Fibroblast of villous mesenchyme (primary cell): ENCODE measurements around the gene MMP11. TPM values are rescaled to one million over a fixed set of nuclear protein-coding genes. Genes with fewer than 3 reads are reported as not detected.
A peak's percentile ranks its signal among the peaks of the same experiment; 100 is the strongest.

Experiments used
- DNase-seq: peaks from one replicate; pipeline ENCODE4 v3.0.0-alpha.2; 2010; ENCODE audit warnings: low read depth
- H3K4me3 ChIP-seq: 2 replicates; pipeline ENCODE4 v1.5.1; 2011; ENCODE audit warnings: low read depth, mild to moderate bottlenecking, low read length
- total RNA-seq: library from RNA; depleted of rRNA; stranded (reverse); fragments of >200 nt; gene quantifications from 2 replicates; pipeline ENCODE4 v1.2.3, GENCODE V29; 2012
- TF ChIP-seq, protein P1 (sequence below): IDR thresholded peaks from 2 replicates; pipeline ENCODE4 v1.5.1; 2012; ENCODE audit warnings: low read depth, mild to moderate bottlenecking, low read length; ENCODE audit not compliant: insufficient read depth

The MMP11 gene
- total RNA-seq, 1 donor = 16.0 TPM

DNA sequence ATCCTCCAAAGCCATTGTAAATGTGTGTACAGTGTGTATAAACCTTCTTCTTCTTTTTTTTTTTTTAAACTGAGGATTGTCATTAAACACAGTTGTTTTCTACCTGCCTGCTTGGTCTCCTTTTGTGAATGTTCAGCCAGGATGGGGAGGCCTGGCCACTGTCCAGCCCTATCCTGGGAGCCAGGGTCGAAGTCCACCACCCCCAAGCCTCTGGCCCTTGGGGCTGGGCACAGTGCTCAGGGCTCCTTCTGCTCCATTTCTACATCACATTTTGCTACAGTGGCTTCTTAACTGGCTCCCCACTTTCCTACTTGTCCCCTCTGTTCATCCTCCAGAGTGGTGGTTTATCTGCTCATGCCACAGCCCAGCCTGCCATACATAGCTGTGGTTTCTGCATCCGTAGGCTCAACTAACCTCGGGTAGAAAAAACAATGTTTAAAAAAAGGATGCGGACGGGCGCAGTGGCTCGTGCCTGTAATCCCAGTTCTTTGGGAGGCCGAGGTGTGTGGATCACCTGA lies 11.6 kb downstream of the MMP11 start:
- TF ChIP-seq, protein P1, sequence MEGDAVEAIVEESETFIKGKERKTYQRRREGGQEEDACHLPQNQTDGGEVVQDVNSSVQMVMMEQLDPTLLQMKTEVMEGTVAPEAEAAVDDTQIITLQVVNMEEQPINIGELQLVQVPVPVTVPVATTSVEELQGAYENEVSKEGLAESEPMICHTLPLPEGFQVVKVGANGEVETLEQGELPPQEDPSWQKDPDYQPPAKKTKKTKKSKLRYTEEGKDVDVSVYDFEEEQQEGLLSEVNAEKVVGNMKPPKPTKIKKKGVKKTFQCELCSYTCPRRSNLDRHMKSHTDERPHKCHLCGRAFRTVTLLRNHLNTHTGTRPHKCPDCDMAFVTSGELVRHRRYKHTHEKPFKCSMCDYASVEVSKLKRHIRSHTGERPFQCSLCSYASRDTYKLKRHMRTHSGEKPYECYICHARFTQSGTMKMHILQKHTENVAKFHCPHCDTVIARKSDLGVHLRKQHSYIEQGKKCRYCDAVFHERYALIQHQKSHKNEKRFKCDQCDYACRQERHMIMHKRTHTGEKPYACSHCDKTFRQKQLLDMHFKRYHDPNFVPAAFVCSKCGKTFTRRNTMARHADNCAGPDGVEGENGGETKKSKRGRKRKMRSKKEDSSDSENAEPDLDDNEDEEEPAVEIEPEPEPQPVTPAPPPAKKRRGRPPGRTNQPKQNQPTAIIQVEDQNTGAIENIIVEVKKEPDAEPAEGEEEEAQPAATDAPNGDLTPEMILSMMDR = no peak
- DNase-seq = no peak
- no peak overlapping the region for H3K4me3 ChIP-seq

DNA sequence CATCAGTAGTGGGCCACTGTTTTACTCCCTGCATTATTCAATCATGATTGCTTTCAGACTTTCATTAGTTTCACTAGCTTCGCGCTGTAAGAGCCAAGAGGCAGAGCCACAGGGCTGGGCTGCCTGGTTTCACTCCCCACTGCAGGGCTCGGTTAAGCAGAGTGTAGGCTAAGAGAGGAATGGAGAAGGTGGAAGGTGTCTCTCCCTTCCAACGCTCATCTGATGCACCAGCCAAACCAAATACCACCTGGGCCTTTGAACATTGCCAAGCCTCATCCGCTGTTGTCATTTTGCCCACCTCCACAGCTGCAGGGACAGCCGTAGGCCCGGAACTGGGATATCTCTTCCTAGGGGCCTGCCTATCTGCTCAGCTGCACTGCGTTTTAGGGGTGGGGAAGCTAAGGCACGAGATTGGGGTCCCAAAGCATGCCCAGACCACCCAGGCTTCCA lies 13.6 kb downstream of the MMP11 start:
- TF ChIP-seq, protein P1 = no peak
- DNase-seq = no peak
- peak overlapping the region; percentile 33 for H3K4me3 ChIP-seq

DNA sequence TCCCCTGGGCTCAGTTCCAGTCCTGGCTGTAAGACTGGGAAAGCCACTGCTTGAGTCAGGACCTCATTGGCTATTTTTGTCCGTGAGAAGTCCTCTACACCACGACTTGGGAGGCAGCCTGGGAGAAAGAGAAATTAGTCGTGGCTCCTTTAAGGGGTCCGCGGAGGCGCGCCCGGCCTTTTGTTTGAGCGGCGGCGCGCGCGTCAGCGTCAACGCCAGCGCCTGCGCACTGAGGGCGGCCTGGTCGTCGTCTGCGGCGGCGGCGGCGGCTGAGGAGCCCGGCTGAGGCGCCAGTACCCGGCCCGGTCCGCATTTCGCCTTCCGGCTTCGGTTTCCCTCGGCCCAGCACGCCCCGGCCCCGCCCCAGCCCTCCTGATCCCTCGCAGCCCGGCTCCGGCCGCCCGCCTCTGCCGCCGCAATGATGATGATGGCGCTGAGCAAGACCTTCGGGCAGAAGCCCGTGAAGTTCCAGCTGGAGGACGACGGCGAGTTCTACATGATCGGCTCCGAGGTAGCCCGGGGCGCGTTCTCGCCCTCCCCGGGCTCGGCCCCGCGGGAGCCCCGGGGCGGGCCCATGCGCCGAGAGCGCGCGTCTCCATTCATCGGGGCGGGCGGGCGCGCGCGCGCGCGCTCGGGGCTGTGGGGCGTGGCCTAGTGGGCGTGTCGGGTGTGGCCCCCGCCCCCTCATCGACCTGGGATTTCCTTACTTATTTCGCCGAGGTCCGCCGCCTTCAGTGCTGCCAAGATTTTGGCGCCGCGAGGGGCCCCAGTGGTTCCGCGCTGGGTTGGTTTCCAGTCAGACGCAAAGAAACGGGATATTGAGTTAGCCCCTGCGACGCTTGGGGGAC lies 14.3 kb downstream of the MMP11 start, which contains the start of gene SMARCB1:
SMARCB1 (plus strand) TSS at position 215 of the 848 bp plus-strand sequence; CDS start at position 419, 204 bp downstream.
- peak; percentile 92 for DNase-seq
- peak within 1 kb of the TSS; percentile 88 for H3K4me3 ChIP-seq
- TF ChIP-seq, protein P1 = no peak

DNA sequence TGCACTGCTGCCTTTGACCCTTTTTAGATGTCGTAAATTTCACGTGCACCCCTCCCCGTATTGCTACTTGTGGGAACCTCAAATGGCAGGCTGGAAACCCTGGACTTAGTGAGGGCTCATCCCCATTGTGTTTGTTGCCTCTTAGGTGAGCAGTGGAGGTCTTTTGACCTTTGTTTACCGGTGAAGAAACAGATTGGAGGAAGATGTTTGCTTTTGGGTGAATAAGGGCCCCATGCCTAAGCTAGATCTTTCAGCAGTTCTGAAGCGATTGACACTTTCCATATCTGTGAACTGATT lies 14.9 kb downstream of the MMP11 start:
- TF ChIP-seq, protein P1 = no peak
- no peak for DNase-seq
- H3K4me3 ChIP-seq = peak overlapping the region; percentile 88

DNA sequence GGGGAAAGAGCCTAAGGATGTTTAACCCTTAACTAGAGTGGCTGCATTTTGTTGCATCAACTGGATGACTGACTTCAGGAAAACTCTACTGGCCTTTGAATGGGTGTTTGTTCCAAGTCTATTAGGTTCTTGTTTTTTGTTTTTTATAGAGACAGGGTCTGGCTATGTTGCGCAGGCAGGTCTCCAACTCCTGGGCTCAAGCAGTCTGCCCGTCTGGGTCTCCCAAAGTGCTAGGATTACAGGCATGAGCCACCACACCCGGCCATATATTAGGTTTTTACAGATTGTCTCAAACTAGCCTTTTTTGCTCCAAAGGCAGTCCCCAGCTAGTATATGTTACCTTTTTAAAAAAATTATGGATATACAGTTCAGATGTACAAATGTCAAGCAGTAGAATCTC lies 15.3 kb downstream of the MMP11 start:
- no peak for DNase-seq
- TF ChIP-seq, protein P1 = no peak
- peak overlapping the region; percentile 88 for H3K4me3 ChIP-seq

DNA sequence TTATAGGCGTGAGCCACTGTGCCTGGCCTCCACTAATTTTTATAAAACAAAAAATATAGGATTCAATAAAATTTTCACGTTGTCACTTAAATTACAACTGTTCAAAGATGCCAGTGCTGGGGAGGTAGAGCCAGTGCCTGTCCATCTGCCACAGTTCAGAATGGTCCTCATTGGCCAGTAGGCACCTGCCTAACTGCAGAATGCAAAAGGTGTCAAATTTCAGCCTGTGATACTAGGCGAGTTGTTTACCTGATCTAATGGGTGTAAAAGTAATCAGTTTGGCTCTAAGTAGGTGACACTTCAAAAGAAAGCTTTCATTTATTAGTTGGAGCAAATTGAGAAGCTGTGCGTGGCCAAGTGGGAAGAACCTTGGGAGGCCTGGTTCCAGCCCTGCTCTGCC lies 16.5 kb downstream of the MMP11 start:
- H3K4me3 ChIP-seq = no peak overlapping the region
- DNase-seq = no peak
- TF ChIP-seq, protein P1 = no peak
